GM23338 (cell line): ENCODE results near the gene IRF8. TPM values are rescaled to one million over a fixed set of nuclear protein-coding genes. Genes with fewer than 3 reads are reported as not detected.

Source experiments
- ATAC-seq: fragments of 200-7000 bp; cut with Tn5 transposase; 3 replicates; pipeline ENCODE4 v1.9.1; 2020
- DNase-seq: peaks from one replicate; pipeline ENCODE4 v3.0.0-alpha.2; 2015; ENCODE audit warnings: low spot score
- H2AFZ ChIP-seq: fragments of 200-600 bp; sonication (generic); 2 replicates; pipeline ENCODE4 v1.8.0; 2016; ENCODE audit warnings: antibody characterized with exemption, mild to moderate bottlenecking, moderate library complexity
- H3F3A ChIP-seq: fragments of 200-600 bp; sonication (generic); replicated peaks from 2 replicates; pipeline ENCODE4 v1.8.0; 2017; ENCODE audit warnings: antibody characterized with exemption, mixed run types, low read depth
- H3K27ac ChIP-seq: fragments of 200-600 bp; sonication (generic); 2 replicates; pipeline ENCODE4 v1.6.1; 2016; ENCODE audit warnings: low read depth
- H3K27me3 ChIP-seq: fragments of 200-600 bp; sonication (generic); 2 replicates; pipeline ENCODE4 v1.8.0; 2016; ENCODE audit warnings: mild to moderate bottlenecking, mixed run types, moderate library complexity; ENCODE audit not compliant: insufficient read depth
- H3K36me3 ChIP-seq: fragments of 200-600 bp; sonication (generic); 2 replicates; pipeline ENCODE4 v1.8.0; 2016; ENCODE audit warnings: mild to moderate bottlenecking; ENCODE audit not compliant: insufficient read depth
- H3K4me1 ChIP-seq: fragments of 200-600 bp; sonication (generic); 2 replicates; pipeline ENCODE4 v1.8.0; 2016; ENCODE audit warnings: mild to moderate bottlenecking, moderate library complexity; ENCODE audit not compliant: insufficient read depth
- H3K4me2 ChIP-seq: fragments of 200-600 bp; sonication (generic); 2 replicates; pipeline ENCODE4 v1.7.1; 2017; ENCODE audit warnings: mixed run types
- H3K4me3 ChIP-seq: fragments of 200-600 bp; sonication (generic); 2 replicates; pipeline ENCODE4 v1.6.1; 2016; ENCODE audit warnings: mixed run types
- H3K79me2 ChIP-seq: fragments of 200-600 bp; sonication (generic); replicated peaks from 2 replicates; pipeline ENCODE4 v1.8.0; 2017; ENCODE audit warnings: mild to moderate bottlenecking; ENCODE audit not compliant: insufficient read depth
- H3K9me2 ChIP-seq: fragments of 200-600 bp; sonication (generic); 2 replicates; pipeline ENCODE4 v1.8.0; 2017; ENCODE audit not compliant: insufficient read depth
- H4K20me1 ChIP-seq: fragments of 200-600 bp; sonication (generic); replicated peaks from 2 replicates; pipeline ENCODE4 v1.8.0; 2017; ENCODE audit warnings: mild to moderate bottlenecking; ENCODE audit not compliant: insufficient read depth
- H3K27ac Mint-ChIP-seq: 2 replicates; pipeline ENCODE4 v1.8.0; 2020; ENCODE audit warnings: inconsistent platforms, mild to moderate bottlenecking, moderate library complexity, mixed read lengths
- H3K27me3 Mint-ChIP-seq: 3 replicates; pipeline ENCODE4 v1.8.0; 2022; ENCODE audit warnings: low read depth, mild to moderate bottlenecking, moderate library complexity, mixed read lengths, inconsistent platforms; ENCODE audit not compliant: insufficient read depth, poor library complexity
- H3K36me3 Mint-ChIP-seq: 3 replicates; pipeline ENCODE4 v1.8.0; 2021; ENCODE audit warnings: low read depth, mild to moderate bottlenecking, inconsistent platforms, moderate library complexity, mixed read lengths
- H3K4me1 Mint-ChIP-seq: 3 replicates; pipeline ENCODE4 v1.8.0; 2020; ENCODE audit warnings: mild to moderate bottlenecking, inconsistent platforms, mixed read lengths
- H3K4me3 Mint-ChIP-seq: 3 replicates; pipeline ENCODE4 v1.8.0; 2021; ENCODE audit warnings: moderate library complexity, mild to moderate bottlenecking, inconsistent platforms, mixed read lengths
- H3K9me3 Mint-ChIP-seq: 3 replicates; pipeline ENCODE4 v1.8.0; 2020; ENCODE audit warnings: moderate library complexity, mild to moderate bottlenecking, inconsistent platforms, mixed read lengths
- CREB1 ChIP-seq: fragments of 250-450 bp; sonication (Bioruptor Pico); IDR thresholded peaks from 2 replicates; pipeline ENCODE4 v1.5.0; 2020; ENCODE audit warnings: low read depth, mild to moderate bottlenecking, moderate library complexity
- CTCF ChIP-seq, 2 experiments: fragments of 200-600 bp in 1 of 2; sonication (generic) in 1 of 2; conservative IDR thresholded peaks; 2 replicates each; pipeline versions ENCODE4 v1.5.1 to v1.6.1; 2016 to 2017; ENCODE audit warnings: antibody characterized with exemption in 2 of 2, low read depth in 2 of 2, mild to moderate bottlenecking in 2 of 2, moderate library complexity in 1 of 2
- ETS1 ChIP-seq: IDR thresholded peaks from 2 replicates; pipeline ENCODE4 v1.6.1; 2016; ENCODE audit warnings: antibody characterized with exemption
- EZH2 ChIP-seq: fragments of 200-600 bp; sonication (generic); IDR thresholded peaks from one replicate; pipeline ENCODE4 v1.8.0; 2017; ENCODE audit warnings: antibody characterized with exemption, mild to moderate bottlenecking, low read depth; ENCODE audit not compliant: unreplicated experiment
- EZH2phosphoT487 ChIP-seq: fragments of 200-600 bp; sonication (generic); IDR thresholded peaks from one replicate; pipeline ENCODE4 v1.8.1; 2018; ENCODE audit warnings: antibody characterized with exemption; ENCODE audit not compliant: unreplicated experiment
- JUNB ChIP-seq: IDR thresholded peaks from one replicate; pipeline ENCODE4 v1.6.1; 2016; ENCODE audit warnings: antibody characterized with exemption; ENCODE audit not compliant: unreplicated experiment
- NANOG ChIP-seq: IDR thresholded peaks from 2 replicates; pipeline ENCODE4 v1.6.1; 2016; ENCODE audit warnings: antibody characterized with exemption, borderline replicate concordance
- POLR2AphosphoS5 ChIP-seq: IDR thresholded peaks from 2 replicates; pipeline ENCODE4 v1.6.1; 2016; ENCODE audit warnings: antibody characterized with exemption, low read depth
- REST ChIP-seq: IDR thresholded peaks from one replicate; pipeline ENCODE4 v1.6.1; 2018; ENCODE audit warnings: antibody characterized with exemption; ENCODE audit not compliant: unreplicated experiment
- STAT1 ChIP-seq: IDR thresholded peaks from one replicate; pipeline ENCODE4 v1.6.1; 2016; ENCODE audit warnings: antibody characterized with exemption; ENCODE audit not compliant: unreplicated experiment
- ZNF114 ChIP-seq: fragments of 250-450 bp; sonication (Bioruptor Pico); IDR thresholded peaks from 2 replicates; pipeline ENCODE4 v1.5.0; 2020; ENCODE audit warnings: mild to moderate bottlenecking, moderate library complexity
- ZNF331 ChIP-seq: fragments of 250-450 bp; sonication (Bioruptor Pico); IDR thresholded peaks from 2 replicates; pipeline ENCODE4 v1.5.0; 2020; ENCODE audit warnings: low read depth, mild to moderate bottlenecking, moderate library complexity
- polyA plus RNA-seq: library from polyadenylated mRNA; unstranded; fragments of >200 nt; fragmentation: Nextera tagmentation; extraction: Ambion mirVana; gene quantifications from 2 replicates; pipeline ENCODE4 v1.2.1, GENCODE V29; 2016
- total RNA-seq: library from RNA; depleted of rRNA; stranded (reverse); fragments of >200 nt; shearing (Covaris generic); gene quantifications from 2 replicates; pipeline ENCODE4 v1.2.3, GENCODE V29; 2014
- TF ChIP-seq, protein P1 (sequence below): fragments of 250-450 bp; sonication (Bioruptor Pico); IDR thresholded peaks from 2 replicates; pipeline ENCODE4 v1.5.0; 2020; ENCODE audit warnings: mild to moderate bottlenecking, moderate library complexity

Gene IRF8
- total and polyA plus RNA-seq, 2 experiments from 2014 or later, result 0.47 to 2.8 TPM

DNA sequence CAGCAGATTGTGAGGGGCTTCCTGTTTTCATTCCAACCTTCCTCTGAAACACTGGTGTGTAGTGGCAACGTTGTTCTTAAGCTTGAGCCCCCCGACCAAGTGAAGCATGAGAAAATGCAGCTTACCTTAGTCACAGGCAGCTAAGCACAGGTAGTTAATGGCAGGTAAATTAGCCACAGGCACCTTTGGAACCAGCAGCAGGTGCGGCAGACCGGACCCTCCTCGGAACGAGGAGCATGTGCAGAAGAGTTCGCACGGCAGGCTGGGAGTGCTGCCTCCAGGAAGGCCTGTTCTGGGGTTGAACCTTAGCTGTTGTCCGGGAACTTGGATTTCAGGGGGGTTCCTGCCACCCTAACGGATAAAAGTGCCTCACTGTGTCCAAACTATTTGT lies 7.2 kb upstream of the IRF8 start:
- Histone ChIP-seq H3K4me1 (no peaks in the 10 kb centered on the region), H2AFZ (no peak overlapping the region), H3K27ac (no peak overlapping the region), H3K79me2 (no peaks in the 10 kb centered on the region), H3K4me2 (no peak overlapping the region), H3K36me3 (no peaks in the 10 kb centered on the region), H3K4me3 (no peak overlapping the region), H4K20me1 (no peaks in the 10 kb centered on the region), H3K9me2 (no peaks in the 10 kb centered on the region), H3K27me3 (peaks cover 16% of the 10 kb centered on the region), H3F3A (no peaks in the 10 kb centered on the region)
- no peaks in the 10 kb centered on the region for H3K36me3 Mint-ChIP-seq
- TF ChIP-seq ETS1 (no peak), EZH2 (no peak), EZH2phosphoT487 (no peak), CTCF (conservative IDR thresholded peaks at IDR 0.05; ENCODE audit: low read depth in 2 of 2) (no peak), CREB1 (no peak), ZNF114 (CRISPR knock-in tag) (no peak), JUNB (no peak), ZNF331 (CRISPR knock-in tag) (no peak), NANOG (no peak), STAT1 (no peak), REST (no peak), POLR2AphosphoS5 (no peak)
- TF ChIP-seq, protein P1, sequence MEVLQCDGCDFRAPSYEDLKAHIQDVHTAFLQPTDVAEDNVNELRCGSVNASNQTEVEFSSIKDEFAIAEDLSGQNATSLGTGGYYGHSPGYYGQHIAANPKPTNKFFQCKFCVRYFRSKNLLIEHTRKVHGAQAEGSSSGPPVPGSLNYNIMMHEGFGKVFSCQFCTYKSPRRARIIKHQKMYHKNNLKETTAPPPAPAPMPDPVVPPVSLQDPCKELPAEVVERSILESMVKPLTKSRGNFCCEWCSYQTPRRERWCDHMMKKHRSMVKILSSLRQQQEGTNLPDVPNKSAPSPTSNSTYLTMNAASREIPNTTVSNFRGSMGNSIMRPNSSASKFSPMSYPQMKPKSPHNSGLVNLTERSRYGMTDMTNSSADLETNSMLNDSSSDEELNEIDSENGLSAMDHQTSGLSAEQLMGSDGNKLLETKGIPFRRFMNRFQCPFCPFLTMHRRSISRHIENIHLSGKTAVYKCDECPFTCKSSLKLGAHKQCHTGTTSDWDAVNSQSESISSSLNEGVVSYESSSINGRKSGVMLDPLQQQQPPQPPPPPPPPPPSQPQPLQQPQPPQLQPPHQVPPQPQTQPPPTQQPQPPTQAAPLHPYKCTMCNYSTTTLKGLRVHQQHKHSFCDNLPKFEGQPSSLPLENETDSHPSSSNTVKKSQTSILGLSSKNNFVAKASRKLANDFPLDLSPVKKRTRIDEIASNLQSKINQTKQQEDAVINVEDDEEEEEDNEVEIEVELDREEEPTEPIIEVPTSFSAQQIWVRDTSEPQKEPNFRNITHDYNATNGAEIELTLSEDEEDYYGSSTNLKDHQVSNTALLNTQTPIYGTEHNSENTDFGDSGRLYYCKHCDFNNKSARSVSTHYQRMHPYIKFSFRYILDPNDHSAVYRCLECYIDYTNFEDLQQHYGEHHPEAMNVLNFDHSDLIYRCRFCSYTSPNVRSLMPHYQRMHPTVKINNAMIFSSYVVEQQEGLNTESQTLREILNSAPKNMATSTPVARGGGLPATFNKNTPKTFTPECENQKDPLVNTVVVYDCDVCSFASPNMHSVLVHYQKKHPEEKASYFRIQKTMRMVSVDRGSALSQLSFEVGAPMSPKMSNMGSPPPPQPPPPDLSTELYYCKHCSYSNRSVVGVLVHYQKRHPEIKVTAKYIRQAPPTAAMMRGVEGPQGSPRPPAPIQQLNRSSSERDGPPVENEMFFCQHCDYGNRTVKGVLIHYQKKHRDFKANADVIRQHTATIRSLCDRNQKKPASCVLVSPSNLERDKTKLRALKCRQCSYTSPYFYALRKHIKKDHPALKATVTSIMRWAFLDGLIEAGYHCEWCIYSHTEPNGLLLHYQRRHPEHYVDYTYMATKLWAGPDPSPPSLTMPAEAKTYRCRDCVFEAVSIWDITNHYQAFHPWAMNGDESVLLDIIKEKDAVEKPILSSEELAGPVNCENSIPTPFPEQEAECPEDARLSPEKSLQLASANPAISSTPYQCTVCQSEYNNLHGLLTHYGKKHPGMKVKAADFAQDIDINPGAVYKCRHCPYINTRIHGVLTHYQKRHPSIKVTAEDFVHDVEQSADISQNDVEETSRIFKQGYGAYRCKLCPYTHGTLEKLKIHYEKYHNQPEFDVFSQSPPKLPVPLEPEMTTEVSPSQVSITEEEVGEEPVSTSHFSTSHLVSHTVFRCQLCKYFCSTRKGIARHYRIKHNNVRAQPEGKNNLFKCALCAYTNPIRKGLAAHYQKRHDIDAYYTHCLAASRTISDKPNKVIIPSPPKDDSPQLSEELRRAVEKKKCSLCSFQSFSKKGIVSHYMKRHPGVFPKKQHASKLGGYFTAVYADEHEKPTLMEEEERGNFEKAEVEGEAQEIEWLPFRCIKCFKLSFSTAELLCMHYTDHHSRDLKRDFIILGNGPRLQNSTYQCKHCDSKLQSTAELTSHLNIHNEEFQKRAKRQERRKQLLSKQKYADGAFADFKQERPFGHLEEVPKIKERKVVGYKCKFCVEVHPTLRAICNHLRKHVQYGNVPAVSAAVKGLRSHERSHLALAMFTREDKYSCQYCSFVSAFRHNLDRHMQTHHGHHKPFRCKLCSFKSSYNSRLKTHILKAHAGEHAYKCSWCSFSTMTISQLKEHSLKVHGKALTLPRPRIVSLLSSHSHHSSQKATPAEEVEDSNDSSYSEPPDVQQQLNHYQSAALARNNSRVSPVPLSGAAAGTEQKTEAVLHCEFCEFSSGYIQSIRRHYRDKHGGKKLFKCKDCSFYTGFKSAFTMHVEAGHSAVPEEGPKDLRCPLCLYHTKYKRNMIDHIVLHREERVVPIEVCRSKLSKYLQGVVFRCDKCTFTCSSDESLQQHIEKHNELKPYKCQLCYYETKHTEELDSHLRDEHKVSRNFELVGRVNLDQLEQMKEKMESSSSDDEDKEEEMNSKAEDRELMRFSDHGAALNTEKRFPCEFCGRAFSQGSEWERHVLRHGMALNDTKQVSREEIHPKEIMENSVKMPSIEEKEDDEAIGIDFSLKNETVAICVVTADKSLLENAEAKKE (CRISPR knock-in tag), result no peak
- H3K27ac Mint-ChIP-seq, result no peak overlapping the region
- no peaks in the 10 kb centered on the region for H3K9me3 Mint-ChIP-seq
- DNase-seq (no peak), ATAC-seq (no peak)
- no peak overlapping the region for H3K4me3 Mint-ChIP-seq
- peaks cover 14% of the 10 kb centered on the region for H3K27me3 Mint-ChIP-seq
- H3K4me1 Mint-ChIP-seq, result no peaks in the 10 kb centered on the region
